Right lobe of liver (tissue), 4 donors: ENCODE measurements around the gene DCC.

Experiments
- POLR2A ChIP-seq: fragments of 450-650 bp; IDR thresholded peaks from one replicate; pipeline ENCODE4 v1.6.1; 2017; ENCODE audit warnings: antibody characterized with exemption, mild to moderate bottlenecking
- TF ChIP-seq, protein P1 (sequence below), 4 donors: fragments of 200-600 bp in 3 of 4; fragments of 450-650 bp in 1 of 4; IDR thresholded peaks; one replicate each; pipeline versions ENCODE4 v1.5.1 to v1.8.0; 2016 to 2022; ENCODE audit warnings: antibody characterized with exemption in 4 of 4, mild to moderate bottlenecking in 2 of 4
- donor health status: DM: no; HTN: no; CAD: no.
- donor health status: DM: no; HTN: no; CAD: no.
- donor health status: DM: no; HTN: yes; CAD: no.

DNA sequence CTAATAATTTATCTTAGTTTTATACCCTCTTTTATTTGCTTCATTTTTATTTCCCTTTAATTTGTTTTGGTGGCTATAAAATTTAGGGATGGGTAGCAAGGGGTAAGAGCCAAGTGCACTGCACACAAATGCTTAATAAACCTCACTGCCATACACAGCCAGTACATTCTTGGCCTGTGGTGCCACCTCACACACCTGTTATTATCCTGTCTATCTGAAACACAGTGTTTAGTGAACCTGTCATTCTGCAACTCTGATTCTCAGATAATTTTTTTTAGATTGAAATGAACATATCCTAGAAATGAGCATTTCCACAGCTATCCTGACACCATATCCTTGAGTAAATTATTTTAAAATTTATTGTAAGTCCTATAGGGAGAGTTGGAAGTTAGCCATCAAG is 807.5 kb downstream of the DCC start:
- TF ChIP-seq, protein P1, sequence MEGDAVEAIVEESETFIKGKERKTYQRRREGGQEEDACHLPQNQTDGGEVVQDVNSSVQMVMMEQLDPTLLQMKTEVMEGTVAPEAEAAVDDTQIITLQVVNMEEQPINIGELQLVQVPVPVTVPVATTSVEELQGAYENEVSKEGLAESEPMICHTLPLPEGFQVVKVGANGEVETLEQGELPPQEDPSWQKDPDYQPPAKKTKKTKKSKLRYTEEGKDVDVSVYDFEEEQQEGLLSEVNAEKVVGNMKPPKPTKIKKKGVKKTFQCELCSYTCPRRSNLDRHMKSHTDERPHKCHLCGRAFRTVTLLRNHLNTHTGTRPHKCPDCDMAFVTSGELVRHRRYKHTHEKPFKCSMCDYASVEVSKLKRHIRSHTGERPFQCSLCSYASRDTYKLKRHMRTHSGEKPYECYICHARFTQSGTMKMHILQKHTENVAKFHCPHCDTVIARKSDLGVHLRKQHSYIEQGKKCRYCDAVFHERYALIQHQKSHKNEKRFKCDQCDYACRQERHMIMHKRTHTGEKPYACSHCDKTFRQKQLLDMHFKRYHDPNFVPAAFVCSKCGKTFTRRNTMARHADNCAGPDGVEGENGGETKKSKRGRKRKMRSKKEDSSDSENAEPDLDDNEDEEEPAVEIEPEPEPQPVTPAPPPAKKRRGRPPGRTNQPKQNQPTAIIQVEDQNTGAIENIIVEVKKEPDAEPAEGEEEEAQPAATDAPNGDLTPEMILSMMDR (IDR thresholded peaks at IDR 0.05) = no peak
- TF ChIP-seq POLR2A = no peak
